GM10248 (cell line): ENCODE measurements around the gene KCNT2.
"Not testable (repeated sequence)": the region's sequence is repeated elsewhere in the genome, so short reads cannot be mapped to it uniquely, and the experiment has no call there.

Experiments used
- CTCF ChIA-PET: fragments of 300-600 bp; sonication (Branson Sonifier 250); formaldehyde crosslinking; extraction: SDS; loops from one replicate; lab custom pipeline; 2021; ENCODE audit warnings: antibody characterized with exemption; lab: Yijun Ruan, JAX
- POLR2A ChIA-PET: fragments of 350-650 bp; sonication (Branson Sonifier 250); formaldehyde crosslinking; extraction: SDS; loops from one replicate; lab custom pipeline; 2020; ENCODE audit warnings: antibody characterized with exemption; lab: Yijun Ruan, JAX
- DNase-seq: peaks from one replicate; pipeline ENCODE4 v3.0.0; 2012; ENCODE audit errors: extremely low spot score
- CTCF ChIP-seq: IDR thresholded peaks from 2 replicates; pipeline ENCODE4 v1.5.1; 2012; ENCODE audit warnings: mild to moderate bottlenecking, low read depth; ENCODE audit errors: extremely low read depth, missing control alignments, control extremely low read depth

The KCNT2 gene

GRCh38 chr1:196302981-196303380 lies 305.3 kb downstream of the KCNT2 start:
- ChIA-PET POLR2A (no interaction called here), CTCF (no interaction called here)
- no peak for DNase-seq
- no peak for TF ChIP-seq CTCF

DNA sequence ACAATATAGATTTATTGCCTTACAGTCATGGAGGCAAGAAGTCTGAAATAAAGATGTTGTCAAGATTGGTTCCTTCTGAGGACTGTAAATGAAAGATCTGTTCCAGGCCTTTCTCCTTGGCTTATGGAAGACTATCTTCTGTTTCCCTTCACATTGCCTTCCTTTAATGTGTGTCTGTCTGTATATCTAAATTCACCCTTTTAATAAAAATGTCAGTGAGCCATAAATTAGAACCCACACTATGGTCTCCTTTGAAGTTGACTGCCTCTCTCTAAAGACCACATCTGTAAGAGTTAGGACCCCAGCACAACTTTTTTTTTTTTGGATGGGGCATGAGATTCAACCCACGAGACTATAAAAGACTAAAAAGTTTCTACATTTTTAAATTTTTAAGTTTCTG lies 305.8 kb downstream of the KCNT2 start:
- CTCF ChIA-PET: no interaction called here

DNA sequence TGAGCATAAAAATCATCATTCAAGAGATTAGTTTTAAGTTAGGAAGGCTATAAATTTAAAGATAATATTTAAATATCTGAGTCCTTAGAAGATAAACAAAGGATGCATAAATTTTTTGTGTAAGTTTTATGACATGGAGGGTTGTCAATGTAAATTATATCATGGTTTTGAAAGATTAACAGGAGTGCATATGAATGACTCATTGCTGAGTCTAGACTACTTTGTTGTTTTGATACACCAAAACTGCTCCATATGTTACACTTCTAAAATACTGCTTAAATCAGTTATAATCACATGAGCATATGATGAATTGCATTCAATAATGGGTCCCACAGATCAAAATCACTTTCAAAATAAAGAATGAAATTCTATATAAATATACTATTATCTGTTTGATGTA lies 312.5 kb downstream of the KCNT2 start:
- ChIA-PET CTCF (no interaction called here), POLR2A (no interaction called here)
- TF ChIP-seq CTCF: no peak
- no peak for DNase-seq

More for the DNA sequence above, 305.8 kb downstream of the KCNT2 start:
- no peak for DNase-seq
- TF ChIP-seq CTCF: no peak
- POLR2A ChIA-PET: no interaction called here

- CTCF ChIA-PET: no interaction called here
- DNase-seq: no peak
- TF ChIP-seq CTCF: no peak
- POLR2A ChIA-PET: no interaction called here
Observed at GRCh38 chr1:196278816-196279215, 329.4 kb downstream of the KCNT2 start.

GRCh38 chr1:196277860-196278259 lies 330.4 kb downstream of the KCNT2 start:
- no peak for DNase-seq
- ChIA-PET POLR2A (no interaction called here), CTCF (no interaction called here)
- TF ChIP-seq CTCF: no peak

GRCh38 chr1:196271212-196271947 lies 336.9 kb downstream of the KCNT2 start:
- POLR2A ChIA-PET: no interaction called here
- TF ChIP-seq CTCF: no peak
- no peak for DNase-seq
- CTCF ChIA-PET: interaction anchor here (1.1 kb wide), 1 partner anchor 9 kb away, joined by 3 read pairs; no protein-coding TSS in a partner anchor

GRCh38 chr1:196263086-196263485 lies 345.2 kb downstream of the KCNT2 start:
- DNase-seq, POLR2A ChIA-PET: not testable (repeated sequence)
- CTCF ChIA-PET: interaction anchor here (1.1 kb wide), 1 partner anchor 9 kb away, joined by 3 read pairs; no protein-coding TSS in a partner anchor
